IPS-18a (cell line): ENCODE measurements around the gene MTA3.
A peak's percentile ranks its signal among the peaks of the same experiment; 100 is the strongest.

Experiments
- H3K27ac ChIP-seq: one replicate; pipeline ENCODE4 v1.5.1; 2013; ENCODE audit warnings: low read length
- H3K27me3 ChIP-seq: one replicate; pipeline ENCODE4 v1.6.1; 2013; ENCODE audit warnings: mild to moderate bottlenecking, low read length; ENCODE audit not compliant: control insufficient read depth, insufficient read depth
- H3K36me3 ChIP-seq: one replicate; pipeline ENCODE4 v1.6.1; 2013; ENCODE audit warnings: low read depth, low read length; ENCODE audit not compliant: control insufficient read depth
- H3K4me1 ChIP-seq: one replicate; pipeline ENCODE4 v1.6.1; 2013; ENCODE audit warnings: low read depth, low read length; ENCODE audit not compliant: control insufficient read depth
- H3K4me3 ChIP-seq: one replicate; pipeline ENCODE4 v1.5.1; 2013; ENCODE audit warnings: low read length
- H3K9ac ChIP-seq: one replicate; pipeline ENCODE4 v1.6.1; 2013; ENCODE audit warnings: mild to moderate bottlenecking, low read length, moderate library complexity
- H3K9me3 ChIP-seq: one replicate; pipeline ENCODE4 v1.6.1; 2013; ENCODE audit warnings: low read depth, low read length; ENCODE audit not compliant: control insufficient read depth

MTA3 gene

GRCh38 chr2:42568401-42569115 is at the start of gene MTA3:
TSS of gene MTA3 (plus strand) at chr2:42568632. CDS start at chr2:42568746, 114 bp downstream.
- Histone ChIP-seq H3K27ac (peak within 1 kb of the TSS; percentile 73), H3K4me1 (peaks cover 22% of the 10 kb centered on the region), H3K4me3 (peak within 1 kb of the TSS; percentile 93), H3K9ac (peak within 1 kb of the TSS; percentile 75), H3K36me3 (peaks cover 20% of the 10 kb centered on the region), H3K27me3 (no peaks in the 10 kb centered on the region), H3K9me3 (no peaks in the 10 kb centered on the region)

DNA sequence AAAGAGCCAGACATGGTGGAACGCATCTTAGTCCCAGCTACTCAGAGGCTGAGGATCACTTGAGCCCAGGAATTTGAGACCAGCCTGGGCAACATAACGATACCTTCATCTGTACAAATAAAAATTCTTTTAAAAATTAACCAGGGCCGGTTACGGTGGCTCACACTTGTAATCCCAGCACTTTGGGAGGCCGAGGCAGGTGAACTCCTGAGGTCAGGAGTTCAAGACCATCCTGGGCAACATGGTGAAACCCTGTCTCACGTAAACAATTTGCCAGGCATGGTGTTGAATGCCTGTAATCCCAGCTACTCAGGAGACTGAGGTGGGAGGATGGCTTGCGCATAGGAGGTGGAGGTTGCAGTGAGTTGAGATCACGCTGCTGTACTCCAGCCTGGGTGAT is 48.8 kb upstream of the MTA3 start:
- Histone ChIP-seq H3K9me3 (no peaks in the 10 kb centered on the region), H3K4me3 (no peak overlapping the region), H3K4me1 (peaks cover 9% of the 10 kb centered on the region), H3K27me3 (no peaks in the 10 kb centered on the region), H3K27ac (no peak overlapping the region), H3K36me3 (no peaks in the 10 kb centered on the region), H3K9ac (no peak overlapping the region)

GRCh38 chr2:42522035-42522434 is 46.4 kb upstream of the MTA3 start:
- Histone ChIP-seq H3K4me3 (no peak overlapping the region), H3K9me3 (no peaks in the 10 kb centered on the region), H3K9ac (no peak overlapping the region)

GRCh38 chr2:42523341-42523740 is 45.1 kb upstream of the MTA3 start:
- Histone ChIP-seq H3K4me3 (no peak overlapping the region), H3K36me3 (no peaks in the 10 kb centered on the region), H3K27ac (no peak overlapping the region), H3K9ac (no peak overlapping the region), H3K27me3 (no peaks in the 10 kb centered on the region), H3K9me3 (no peaks in the 10 kb centered on the region), H3K4me1 (peaks cover 9% of the 10 kb centered on the region)

More at GRCh38 chr2:42522035-42522434, 46.4 kb upstream of the MTA3 start:
- H3K4me1 ChIP-seq = peaks cover 9% of the 10 kb centered on the region
- no peaks in the 10 kb centered on the region for H3K36me3 ChIP-seq
- no peaks in the 10 kb centered on the region for H3K27me3 ChIP-seq
- H3K27ac ChIP-seq = no peak overlapping the region

- Histone ChIP-seq H3K27ac (no peak overlapping the region), H3K9ac (no peak overlapping the region)
Measured at GRCh38 chr2:42532397-42532796, 36.0 kb upstream of the MTA3 start.

GRCh38 chr2:42537493-42537892 is 30.9 kb upstream of the MTA3 start:
- H3K36me3 ChIP-seq = no peaks in the 10 kb centered on the region
- no peak overlapping the region for H3K27ac ChIP-seq
- no peaks in the 10 kb centered on the region for H3K9me3 ChIP-seq
- H3K4me1 ChIP-seq = peaks cover 4% of the 10 kb centered on the region
- no peaks in the 10 kb centered on the region for H3K27me3 ChIP-seq
- no peak overlapping the region for H3K4me3 ChIP-seq
- no peak overlapping the region for H3K9ac ChIP-seq

More at GRCh38 chr2:42532397-42532796, 36.0 kb upstream of the MTA3 start:
- Histone ChIP-seq H3K9me3 (no peaks in the 10 kb centered on the region), H3K36me3 (no peaks in the 10 kb centered on the region), H3K4me3 (no peak overlapping the region), H3K4me1 (no peaks in the 10 kb centered on the region), H3K27me3 (no peaks in the 10 kb centered on the region)

DNA sequence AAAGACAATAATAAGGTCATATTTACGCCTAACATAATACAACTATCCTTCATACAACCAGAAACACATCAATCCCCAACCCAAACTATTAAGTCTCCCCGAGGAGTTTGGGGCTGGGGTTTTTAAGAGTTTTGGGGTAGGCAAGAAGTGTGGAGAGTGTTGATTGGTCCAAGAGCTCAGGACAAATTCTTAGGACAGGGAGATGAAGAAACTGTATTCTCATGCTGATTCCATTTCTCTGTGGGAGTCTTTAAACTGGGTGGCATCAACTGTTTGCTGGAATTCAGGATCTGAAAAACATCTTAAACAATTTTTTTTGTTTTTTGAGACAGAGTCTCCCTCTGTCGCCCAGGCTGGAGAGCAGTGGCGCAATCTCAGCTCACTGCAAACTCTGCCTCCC is 25.6 kb upstream of the MTA3 start:
- no peak overlapping the region for H3K9ac ChIP-seq
- H3K4me3 ChIP-seq = no peak overlapping the region
- peaks cover 33% of the 10 kb centered on the region for H3K4me1 ChIP-seq
- H3K9me3 ChIP-seq = no peaks in the 10 kb centered on the region
- H3K27ac ChIP-seq = no peak overlapping the region
- H3K27me3 ChIP-seq = no peaks in the 10 kb centered on the region
- H3K36me3 ChIP-seq = no peaks in the 10 kb centered on the region

GRCh38 chr2:42545023-42545721 is 23.3 kb upstream of the MTA3 start:
- peaks cover 33% of the 10 kb centered on the region for H3K4me1 ChIP-seq
- no peaks in the 10 kb centered on the region for H3K36me3 ChIP-seq
- peak overlapping the region; percentile 87 for H3K27ac ChIP-seq
- no peaks in the 10 kb centered on the region for H3K9me3 ChIP-seq
- peak overlapping the region; percentile 44 for H3K9ac ChIP-seq
- H3K4me3 ChIP-seq = peak overlapping the region; percentile 41
- no peaks in the 10 kb centered on the region for H3K27me3 ChIP-seq

DNA sequence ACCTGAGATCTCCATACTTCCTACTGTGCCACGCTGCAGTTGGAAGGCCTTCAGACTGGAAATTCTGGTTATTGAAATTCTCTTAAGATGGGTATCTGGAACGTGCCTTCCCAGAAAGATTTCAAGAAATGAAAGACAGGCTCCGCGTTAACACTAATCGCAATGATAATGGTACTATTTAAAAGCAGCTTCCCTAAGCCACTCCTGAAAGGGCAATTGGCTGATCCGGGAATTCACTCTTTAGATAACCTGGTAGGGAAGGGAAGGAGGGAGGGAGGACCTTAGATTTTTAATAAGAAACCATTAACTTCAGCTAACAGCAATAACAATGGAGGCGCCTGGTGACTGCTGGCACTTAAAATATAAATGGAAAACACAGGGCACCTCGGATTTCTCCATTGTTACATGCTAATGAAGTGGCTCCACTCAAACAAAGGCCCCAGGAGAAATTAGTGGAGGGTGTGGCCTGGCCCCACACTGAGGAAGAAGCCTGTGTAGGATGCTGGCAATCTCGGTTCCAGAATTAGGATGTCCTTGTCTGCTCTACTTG is 22.5 kb upstream of the MTA3 start:
- Histone ChIP-seq H3K4me1 (peaks cover 33% of the 10 kb centered on the region), H3K4me3 (peak overlapping the region; percentile 41), H3K36me3 (no peaks in the 10 kb centered on the region), H3K9me3 (no peaks in the 10 kb centered on the region), H3K27ac (peak overlapping the region; percentile 87), H3K27me3 (no peaks in the 10 kb centered on the region), H3K9ac (peak overlapping the region; percentile 44)

- Histone ChIP-seq H3K4me3 (no peak overlapping the region), H3K27me3 (no peaks in the 10 kb centered on the region), H3K36me3 (no peaks in the 10 kb centered on the region), H3K27ac (peak overlapping the region; percentile 85), H3K4me1 (peaks cover 31% of the 10 kb centered on the region), H3K9me3 (no peaks in the 10 kb centered on the region), H3K9ac (peak overlapping the region; percentile 44)
Measured at GRCh38 chr2:42547014-42547413, 21.4 kb upstream of the MTA3 start.

GRCh38 chr2:42547446-42548295 is 20.8 kb upstream of the MTA3 start:
- no peak overlapping the region for H3K4me3 ChIP-seq
- H3K4me1 ChIP-seq = peaks cover 34% of the 10 kb centered on the region
- peak overlapping the region; percentile 44 for H3K9ac ChIP-seq
- H3K27me3 ChIP-seq = no peaks in the 10 kb centered on the region
- H3K36me3 ChIP-seq = no peaks in the 10 kb centered on the region
- no peaks in the 10 kb centered on the region for H3K9me3 ChIP-seq
- peak overlapping the region; percentile 85 for H3K27ac ChIP-seq
